OCI-LY3 (cell line): Measurements from ENCODE around the gene ZNF630.
"Not testable (repeated sequence)": the region's sequence is repeated elsewhere in the genome, so short reads cannot be mapped to it uniquely, and the experiment has no call there.

Experiments used
- CTCF ChIP-seq: fragments of 200-600, 300-600 bp; sonication (generic); IDR thresholded peaks from 2 replicates; pipeline ENCODE4 v1.5.1; 2014; ENCODE audit warnings: antibody characterized with exemption, low read length, low read depth
- EZH2phosphoT487 ChIP-seq: fragments of 200-600 bp; shearing (Covaris generic); IDR thresholded peaks from 2 replicates; pipeline ENCODE4 v1.6.1; 2018; ENCODE audit warnings: antibody characterized with exemption, mixed run types, low read depth

DNA sequence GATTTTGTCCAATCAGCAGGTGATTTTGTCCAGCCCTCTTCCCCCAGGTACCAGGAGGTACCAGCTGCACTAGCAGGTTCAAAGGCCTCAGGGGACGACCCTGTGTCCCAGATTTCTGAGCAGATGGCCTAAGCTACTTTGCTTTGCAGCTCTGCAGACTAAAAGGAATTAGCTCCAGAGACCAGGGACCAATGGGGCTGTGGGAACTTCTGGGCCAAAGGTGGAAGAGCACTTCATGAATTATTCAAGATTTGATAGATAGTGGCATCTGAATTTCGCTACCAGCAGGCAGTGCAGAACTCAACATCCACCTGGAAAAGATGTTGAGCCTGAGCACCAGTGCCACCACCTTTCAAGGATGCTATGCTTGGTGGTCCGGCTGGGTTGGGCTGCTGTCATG is 21.1 kb upstream of the ZNF630 start:
- not testable (repeated sequence) for TF ChIP-seq CTCF, EZH2phosphoT487
